CD8-positive, alpha-beta memory T cell (primary cell): Measurements from ENCODE around the gene C4BPA. TPM values are rescaled to one million over a fixed set of nuclear protein-coding genes. Genes with fewer than 3 reads are reported as not detected.

Experiments
- CTCF ChIA-PET: fragments of 350-600 bp; sonication (Branson Sonifier 250); formaldehyde crosslinking; loops from one replicate; lab custom pipeline; 2021; ENCODE audit warnings: antibody characterized with exemption; lab: Charles Lee
- POLR2A ChIA-PET: fragments of 350-600 bp; sonication (Branson Sonifier 250); formaldehyde crosslinking; loops from one replicate; lab custom pipeline; 2021; ENCODE audit warnings: antibody characterized with exemption; lab: Charles Lee
- DNase-seq, 5 donors: peaks; one replicate each; pipeline versions ENCODE4 v3.0.0 to v3.0.0-alpha.2; 2020 to 2022; ENCODE audit warnings: mixed read lengths in 1 of 5
- H3K27ac ChIP-seq: one replicate; pipeline ENCODE4 v1.7.0; 2013; ENCODE audit warnings: low read depth, mild to moderate bottlenecking, low read length, moderate library complexity
- H3K27me3 ChIP-seq: 2 replicates; pipeline ENCODE4 v1.7.0; 2013; ENCODE audit warnings: low read length, mild to moderate bottlenecking; ENCODE audit not compliant: insufficient read depth, poor library complexity, severe bottlenecking
- H3K36me3 ChIP-seq: 2 replicates; pipeline ENCODE4 v1.7.0; 2013; ENCODE audit warnings: mild to moderate bottlenecking, low read length, moderate library complexity; ENCODE audit not compliant: insufficient read depth
- H3K4me1 ChIP-seq: 2 replicates; pipeline ENCODE4 v1.7.0; 2013; ENCODE audit warnings: mild to moderate bottlenecking, low read length, moderate library complexity; ENCODE audit not compliant: insufficient read depth
- H3K4me3 ChIP-seq: 2 replicates; pipeline ENCODE4 v1.7.0; 2013; ENCODE audit warnings: mild to moderate bottlenecking, low read length
- H3K9me3 ChIP-seq: 2 replicates; pipeline ENCODE4 v1.7.0; 2013; ENCODE audit warnings: mild to moderate bottlenecking, low read length
- H3K27ac Mint-ChIP-seq, 8 donors: one replicate each; pipeline ENCODE4 v1.8.0; 2020 to 2021; ENCODE audit warnings: mixed read lengths in 8 of 8, mild to moderate bottlenecking in 6 of 8, inconsistent platforms in 3 of 8, moderate library complexity in 3 of 8
- H3K27me3 Mint-ChIP-seq, 2 donors: one replicate each; pipeline ENCODE4 v1.8.0; 2020 to 2021; ENCODE audit warnings: mixed read lengths in 2 of 2, mild to moderate bottlenecking in 1 of 2, moderate library complexity in 1 of 2
- H3K36me3 Mint-ChIP-seq, 3 donors: one replicate each; pipeline ENCODE4 v1.8.0; 2020 to 2021; ENCODE audit warnings: mixed read lengths in 3 of 3, inconsistent platforms in 1 of 3, mild to moderate bottlenecking in 1 of 3
- H3K4me1 Mint-ChIP-seq, 3 donors: one replicate each; pipeline ENCODE4 v1.8.0; 2020 to 2021; ENCODE audit warnings: mixed read lengths in 3 of 3, inconsistent platforms in 1 of 3, mild to moderate bottlenecking in 1 of 3
- H3K4me3 Mint-ChIP-seq, 7 donors: one replicate each; pipeline ENCODE4 v1.8.0; 2020 to 2021; ENCODE audit warnings: mixed read lengths in 7 of 7, mild to moderate bottlenecking in 6 of 7, moderate library complexity in 4 of 7, inconsistent platforms in 2 of 7
- H3K9me3 Mint-ChIP-seq, 5 donors: one replicate each; pipeline ENCODE4 v1.8.0; 2020 to 2022; ENCODE audit warnings: mixed read lengths in 5 of 5, mild to moderate bottlenecking in 3 of 5, moderate library complexity in 2 of 5, inconsistent platforms in 1 of 5
- polyA plus RNA-seq: library from polyadenylated mRNA; unstranded; fragments of 300-500 nt; fragmentation: Illumina TruSeq; gene quantifications from one replicate; pipeline ENCODE4 v1.2.3, GENCODE V29; 2021
- total RNA-seq, 2 experiments: library from RNA; stranded (reverse); gene quantifications; one replicate each; pipeline ENCODE4 v1.2.3, GENCODE V29; 2021

Gene C4BPA
- total and polyA plus RNA-seq, 3 experiments from 2014 or later: not detected

GRCh38 chr1:207060596-207060995 lies 43.4 kb upstream of the C4BPA start:
- no peak overlapping the region for H3K4me3 ChIP-seq
- H3K27me3 ChIP-seq: no peaks in the 10 kb centered on the region
- H3K4me1 Mint-ChIP-seq: no peaks in the 10 kb centered on the region
- ChIA-PET POLR2A (no interaction called here), CTCF (interaction anchor here (1.6 kb wide), 1 partner anchor 15 kb away, joined by 9 read pairs; no protein-coding TSS in a partner anchor)
- no peaks in the 10 kb centered on the region for H3K36me3 ChIP-seq
- H3K9me3 ChIP-seq: no peaks in the 10 kb centered on the region
- peaks cover 2 to 4% of the 10 kb centered on the region in 2 donors for H3K27me3 Mint-ChIP-seq
- no peaks in the 10 kb centered on the region for H3K9me3 Mint-ChIP-seq
- peaks cover 0 to 14% (median 12%) of the 10 kb centered on the region in 3 donors for H3K36me3 Mint-ChIP-seq
- no peak overlapping the region for H3K27ac ChIP-seq
- DNase-seq: no peak
- H3K4me1 ChIP-seq: no peaks in the 10 kb centered on the region
- H3K27ac Mint-ChIP-seq: no peak overlapping the region
- no peak overlapping the region for H3K4me3 Mint-ChIP-seq

- Histone ChIP-seq H3K9me3 (no peaks in the 10 kb centered on the region), H3K27ac (no peak overlapping the region), H3K4me3 (no peak overlapping the region), H3K36me3 (no peaks in the 10 kb centered on the region), H3K4me1 (no peaks in the 10 kb centered on the region), H3K27me3 (no peaks in the 10 kb centered on the region)
- ChIA-PET POLR2A (no interaction called here), CTCF (interaction anchor here (2.1 kb wide), 1 partner anchor 9 kb away, joined by 5 read pairs; the partner anchor contains the start of gene PFKFB2)
- Mint-ChIP-seq H3K4me1 (no peaks in the 10 kb centered on the region), H3K4me3 (no peak overlapping the region), H3K36me3 (peaks cover 0 to 14% (median 12%) of the 10 kb centered on the region in 3 donors), H3K27me3 (peaks cover 0 to 2% of the 10 kb centered on the region in 2 donors), H3K27ac (no peak overlapping the region), H3K9me3 (no peaks in the 10 kb centered on the region)
- DNase-seq: no peak
Measured at GRCh38 chr1:207062058-207062457, 42.0 kb upstream of the C4BPA start.

- POLR2A ChIA-PET: no interaction called here
- peaks cover 0 to 2% of the 10 kb centered on the region in 2 donors for H3K27me3 Mint-ChIP-seq
- no peak for DNase-seq
- peak overlapping the region in 1 of 8 donors; percentile 45 for H3K27ac Mint-ChIP-seq
- H3K4me1 Mint-ChIP-seq: no peaks in the 10 kb centered on the region
- H3K4me3 ChIP-seq: no peak overlapping the region
- CTCF ChIA-PET: interaction anchor here (2.1 kb wide), 1 partner anchor 10 kb away, joined by 5 read pairs; the partner anchor contains the start of gene PFKFB2
- H3K4me1 ChIP-seq: no peaks in the 10 kb centered on the region
- no peaks in the 10 kb centered on the region for H3K27me3 ChIP-seq
- H3K4me3 Mint-ChIP-seq: no peak overlapping the region
- no peaks in the 10 kb centered on the region for H3K9me3 Mint-ChIP-seq
- no peaks in the 10 kb centered on the region for H3K9me3 ChIP-seq
- H3K36me3 ChIP-seq: no peaks in the 10 kb centered on the region
- H3K27ac ChIP-seq: no peak overlapping the region
- H3K36me3 Mint-ChIP-seq: peaks cover 0 to 16% (median 12%) of the 10 kb centered on the region in 3 donors
Measured at GRCh38 chr1:207063014-207063413, 41.0 kb upstream of the C4BPA start.

- Histone ChIP-seq H3K4me1 (peaks cover 4% of the 10 kb centered on the region), H3K4me3 (no peak overlapping the region), H3K36me3 (no peaks in the 10 kb centered on the region), H3K27me3 (no peaks in the 10 kb centered on the region), H3K9me3 (no peaks in the 10 kb centered on the region), H3K27ac (no peak overlapping the region)
- peaks cover 0 to 2% of the 10 kb centered on the region in 2 donors for H3K27me3 Mint-ChIP-seq
- peaks cover 2 to 17% (median 15%) of the 10 kb centered on the region in 3 donors for H3K36me3 Mint-ChIP-seq
- H3K4me3 Mint-ChIP-seq: no peak overlapping the region
- no peak for DNase-seq
- no peak overlapping the region for H3K27ac Mint-ChIP-seq
- CTCF ChIA-PET: no interaction called here
- no peaks in the 10 kb centered on the region for H3K9me3 Mint-ChIP-seq
- H3K4me1 Mint-ChIP-seq: peaks cover 6 to 7% (median 7%) of the 10 kb centered on the region in 3 donors
- POLR2A ChIA-PET: no interaction called here
Measured at GRCh38 chr1:207064561-207064960, 39.5 kb upstream of the C4BPA start.

GRCh38 chr1:207067185-207067584 lies 36.8 kb upstream of the C4BPA start:
- ChIA-PET CTCF (no interaction called here), POLR2A (no interaction called here)
- Histone ChIP-seq H3K27ac (no peak overlapping the region), H3K9me3 (no peaks in the 10 kb centered on the region), H3K27me3 (no peaks in the 10 kb centered on the region), H3K36me3 (no peaks in the 10 kb centered on the region), H3K4me1 (peaks cover 31% of the 10 kb centered on the region), H3K4me3 (no peak overlapping the region)
- Mint-ChIP-seq H3K27me3 (no peaks in the 10 kb centered on the region), H3K9me3 (no peaks in the 10 kb centered on the region), H3K27ac (no peak overlapping the region), H3K36me3 (peaks cover 2 to 15% (median 12%) of the 10 kb centered on the region in 3 donors), H3K4me3 (no peak overlapping the region), H3K4me1 (peaks cover 23 to 30% (median 26%) of the 10 kb centered on the region in 3 donors)
- no peak for DNase-seq

- ChIA-PET CTCF (no interaction called here), POLR2A (no interaction called here)
- peaks cover 31% of the 10 kb centered on the region for H3K4me1 ChIP-seq
- no peaks in the 10 kb centered on the region for H3K27me3 ChIP-seq
- Mint-ChIP-seq H3K27ac (no peak overlapping the region), H3K4me3 (no peak overlapping the region), H3K27me3 (no peaks in the 10 kb centered on the region), H3K9me3 (no peaks in the 10 kb centered on the region), H3K4me1 (peaks cover 23 to 30% (median 28%) of the 10 kb centered on the region in 3 donors), H3K36me3 (peaks cover 2 to 14% (median 9%) of the 10 kb centered on the region in 3 donors)
- no peak overlapping the region for H3K4me3 ChIP-seq
- H3K27ac ChIP-seq: no peak overlapping the region
- no peak for DNase-seq
- no peaks in the 10 kb centered on the region for H3K9me3 ChIP-seq
- no peaks in the 10 kb centered on the region for H3K36me3 ChIP-seq
Measured at GRCh38 chr1:207067665-207068064, 36.4 kb upstream of the C4BPA start.

- Mint-ChIP-seq H3K9me3 (no peaks in the 10 kb centered on the region), H3K36me3 (peaks cover 2 to 13% (median 3%) of the 10 kb centered on the region in 3 donors), H3K27ac (peak overlapping the region in 3 of 8 donors; percentile 18 to 55 (median 38)), H3K27me3 (no peaks in the 10 kb centered on the region), H3K4me3 (no peak overlapping the region), H3K4me1 (peaks cover 23 to 30% (median 29%) of the 10 kb centered on the region in 3 donors)
- DNase-seq: no peak
- POLR2A ChIA-PET: no interaction called here
- Histone ChIP-seq H3K27ac (no peak overlapping the region), H3K9me3 (no peaks in the 10 kb centered on the region), H3K36me3 (no peaks in the 10 kb centered on the region), H3K4me1 (peaks cover 31% of the 10 kb centered on the region), H3K4me3 (no peak overlapping the region), H3K27me3 (no peaks in the 10 kb centered on the region)
- CTCF ChIA-PET: interaction anchor here (2.3 to 3.6 kb wide), 2 partner anchors 16 to 19 kb away, joined by 5 to 15 read pairs; partner anchors contain the start of genes PFKFB2 and YOD1
Measured at GRCh38 chr1:207069061-207069460, 35.0 kb upstream of the C4BPA start.

- Histone ChIP-seq H3K27ac (no peak overlapping the region), H3K9me3 (no peaks in the 10 kb centered on the region), H3K36me3 (no peaks in the 10 kb centered on the region), H3K4me3 (no peak overlapping the region), H3K27me3 (no peaks in the 10 kb centered on the region), H3K4me1 (peaks cover 31% of the 10 kb centered on the region)
- H3K36me3 Mint-ChIP-seq: peaks cover 2 to 9% (median 3%) of the 10 kb centered on the region in 3 donors
- peak overlapping the region in 3 of 8 donors; percentile 7 to 47 (median 17) for H3K27ac Mint-ChIP-seq
- H3K4me1 Mint-ChIP-seq: peaks cover 23 to 30% (median 29%) of the 10 kb centered on the region in 3 donors
- POLR2A ChIA-PET: interaction anchor here (0.9 kb wide), 1 partner anchor 251 kb away, joined by 3 read pairs; the partner anchor contains the start of gene CD55
- H3K4me3 Mint-ChIP-seq: no peak overlapping the region
- no peak for DNase-seq
- H3K27me3 Mint-ChIP-seq: no peaks in the 10 kb centered on the region
- CTCF ChIA-PET: interaction anchor here (2.3 to 3.6 kb wide), 2 partner anchors 17 to 20 kb away, joined by 5 to 15 read pairs; partner anchors contain the start of genes PFKFB2 and YOD1
- H3K9me3 Mint-ChIP-seq: no peaks in the 10 kb centered on the region
Measured at GRCh38 chr1:207069858-207070506, 34.1 kb upstream of the C4BPA start.
